ELR (cell line): ENCODE results near the gene CCDC158.
A peak's percentile ranks its signal among the peaks of the same experiment; 100 is the strongest.
"Not testable (repeated sequence)": the region's sequence is repeated elsewhere in the genome, so short reads cannot be mapped to it uniquely, and the experiment has no call there.

Source experiments
- DNase-seq: peaks from one replicate; pipeline ENCODE4 v3.0.0-alpha.2; 2015; ENCODE audit warnings: low read depth

Gene CCDC158

GRCh38 chr4:76311896-76312331, 109.0 kb downstream of the CCDC158 start:
- DNase-seq = no peak

GRCh38 chr4:76310683-76311082, 110.3 kb downstream of the CCDC158 start:
- no peak for DNase-seq

- DNase-seq = no peak
These were observed 110.9 kb downstream of the CCDC158 start for GRCh38 chr4:76309939-76310550.

- DNase-seq = no peak
These were observed 112.4 kb downstream of the CCDC158 start for GRCh38 chr4:76308548-76308947.

GRCh38 chr4:76307660-76308014, 113.3 kb downstream of the CCDC158 start:
- DNase-seq = no peak

GRCh38 chr4:76306882-76307659, 113.9 kb downstream of the CCDC158 start:
- peak; percentile 69 for DNase-seq

- peak; percentile 68 for DNase-seq
These were observed 114.7 kb downstream of the CCDC158 start, which contains the start of gene STBD1 for GRCh38 chr4:76305971-76306881. TSS of gene STBD1 (plus strand) at chr4:76306733. CDS start at chr4:76306770, 37 bp downstream.

- DNase-seq = no peak
These were observed 115.8 kb downstream of the CCDC158 start for GRCh38 chr4:76305033-76305687.

- DNase-seq = no peak
These were observed 118.0 kb downstream of the CCDC158 start for GRCh38 chr4:76302826-76303438.

GRCh38 chr4:76301775-76302162, 119.2 kb downstream of the CCDC158 start:
- DNase-seq = no peak

- DNase-seq = peak; percentile 80
These were observed 119.7 kb downstream of the CCDC158 start for GRCh38 chr4:76301068-76301774.

GRCh38 chr4:76300012-76300411, 120.9 kb downstream of the CCDC158 start:
- no peak for DNase-seq

GRCh38 chr4:76298227-76298626, 122.7 kb downstream of the CCDC158 start:
- no peak for DNase-seq

GRCh38 chr4:76296286-76296820, 124.6 kb downstream of the CCDC158 start:
- no peak for DNase-seq

- no peak for DNase-seq
These were observed 127.2 kb downstream of the CCDC158 start for GRCh38 chr4:76293772-76294171.

GRCh38 chr4:76292730-76293129, 128.2 kb downstream of the CCDC158 start:
- DNase-seq = no peak

GRCh38 chr4:76287811-76288210, 133.1 kb downstream of the CCDC158 start:
- DNase-seq = not testable (repeated sequence)

- DNase-seq = no peak
These were observed 137.0 kb downstream of the CCDC158 start for GRCh38 chr4:76283900-76284299.

GRCh38 chr4:76282941-76283689, 137.8 kb downstream of the CCDC158 start:
- DNase-seq = no peak

GRCh38 chr4:76281594-76281993, 139.3 kb downstream of the CCDC158 start:
- not testable (repeated sequence) for DNase-seq
